ENCODE measurements around the gene CYP4F8.
"Not testable (repeated sequence)": the region's sequence is repeated elsewhere in the genome, so short reads cannot be mapped to it uniquely, and the experiment has no call there.

Gene CYP4F8

GRCh38 chr19:15614507-15615379 lies at the start of gene CYP4F8:
Gene CYP4F8, plus strand, starts transcription at chr19:15615218. Its CDS starts 399 bp downstream, at chr19:15615617.
- no peak for DNase-seq (ENCODE audit: low read depth)

GRCh38 chr19:15570420-15570819 lies 44.6 kb upstream of the CYP4F8 start:
- DNase-seq (ENCODE audit: low read depth), result no peak

- no peak for DNase-seq (ENCODE audit: low read depth)
Observed at GRCh38 chr19:15575406-15575805, 39.6 kb upstream of the CYP4F8 start.

GRCh38 chr19:15576526-15577156 lies 38.4 kb upstream of the CYP4F8 start:
- DNase-seq (ENCODE audit: low read depth), result no peak

- no peak for DNase-seq (ENCODE audit: low read depth)
Observed at GRCh38 chr19:15577184-15577771, 37.7 kb upstream of the CYP4F8 start.

GRCh38 chr19:15583346-15583745 lies 31.7 kb upstream of the CYP4F8 start:
- DNase-seq (ENCODE audit: low read depth), result no peak

GRCh38 chr19:15584095-15584494 lies 30.9 kb upstream of the CYP4F8 start:
- DNase-seq (ENCODE audit: low read depth), result no peak

GRCh38 chr19:15584541-15585115 lies 30.4 kb upstream of the CYP4F8 start:
- DNase-seq (ENCODE audit: low read depth), result peak; percentile 65

- DNase-seq (ENCODE audit: low read depth), result no peak
Observed at GRCh38 chr19:15587663-15588062, 27.4 kb upstream of the CYP4F8 start.

GRCh38 chr19:15588265-15588664 lies 26.8 kb upstream of the CYP4F8 start:
- DNase-seq (ENCODE audit: low read depth), result no peak

- no peak for DNase-seq (ENCODE audit: low read depth)
Observed at GRCh38 chr19:15589760-15590451, 25.1 kb upstream of the CYP4F8 start.

GRCh38 chr19:15591796-15592195 lies 23.2 kb upstream of the CYP4F8 start:
- no peak for DNase-seq (ENCODE audit: low read depth)

GRCh38 chr19:15592506-15592905 lies 22.5 kb upstream of the CYP4F8 start:
- DNase-seq (ENCODE audit: low read depth), result not testable (repeated sequence)

GRCh38 chr19:15593766-15594165 lies 21.3 kb upstream of the CYP4F8 start:
- DNase-seq (ENCODE audit: low read depth), result not testable (repeated sequence)

- no peak for DNase-seq (ENCODE audit: low read depth)
Observed at GRCh38 chr19:15595069-15595468, 19.9 kb upstream of the CYP4F8 start.

GRCh38 chr19:15607978-15608925 lies 6.8 kb upstream of the CYP4F8 start:
- not testable (repeated sequence) for DNase-seq (ENCODE audit: low read depth)

GRCh38 chr19:15609261-15609660 lies 5.8 kb upstream of the CYP4F8 start:
- no peak for DNase-seq (ENCODE audit: low read depth)

- no peak for DNase-seq (ENCODE audit: low read depth)
Observed at GRCh38 chr19:15612342-15612741, 2.7 kb upstream of the CYP4F8 start.

- DNase-seq (ENCODE audit: low read depth), result no peak
Observed at GRCh38 chr19:15613338-15613737, 1.7 kb upstream of the CYP4F8 start.

- DNase-seq (ENCODE audit: low read depth), result no peak
Observed at GRCh38 chr19:15615526-15615925, 508 bp downstream of the CYP4F8 start.

GRCh38 chr19:15616183-15616582 lies 1.2 kb downstream of the CYP4F8 start:
- DNase-seq (ENCODE audit: low read depth), result no peak
